ENCODE measurements around the gene MCC. TPM values are rescaled to one million over a fixed set of nuclear protein-coding genes. Genes with fewer than 3 reads are reported as not detected.

Gene MCC
- total and polyA plus RNA-seq, 2 of the 4 experiments (the other 2 are of a cell fraction), result 5.0 to 20.6 TPM

DNA sequence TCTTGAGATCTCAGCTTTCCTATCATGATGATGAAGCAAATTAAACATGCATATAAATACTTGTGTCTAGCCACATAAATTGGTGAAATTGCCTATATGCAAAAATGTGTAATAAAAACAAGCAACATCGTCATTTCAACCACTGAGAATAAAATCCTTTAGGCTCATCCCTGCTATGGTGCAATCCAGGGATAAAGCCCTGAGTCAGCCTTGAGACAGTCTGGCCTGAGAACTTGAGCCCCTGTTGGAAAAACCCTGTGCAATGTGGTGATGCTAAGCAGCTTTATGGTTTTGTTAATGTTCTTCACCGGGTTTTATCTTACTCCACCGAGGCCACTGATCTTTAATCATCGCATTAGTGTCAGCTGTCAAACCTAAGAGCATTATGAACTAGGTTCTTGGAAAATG is 341.1 kb downstream of the MCC start:
- peak overlapping the region; percentile 89; the same call in 1 of the 2 replicates for H3K27ac ChIP-seq (ENCODE audit: insufficient read depth, low read length)
- H3K4me2 ChIP-seq (ENCODE audit: low read depth, low read length), result peak overlapping the region; percentile 41; the same call in 1 of the 2 replicates
- DNase-seq (peak; percentile 99), ATAC-seq (ENCODE audit: low read depth) (peak; percentile 80)
- no peak overlapping the region for H3K9ac ChIP-seq (ENCODE audit: low read depth, low read length)
- peak overlapping the region; percentile 95; the same call in 1 of the 2 replicates for H4K5ac ChIP-seq (ENCODE audit: low read depth, low read length)
- in situ Hi-C loops (cut with MboI; ENCODE audit: low sequenced_read_pairs) (no loop called here), dilution Hi-C loops (cut with HindIII; ENCODE audit: low sequenced_read_pairs, unreplicated experiment) (no loop called here), intact Hi-C loops (cut with micrococcal nuclease) (loop anchor here (1.0 to 5.0 kb wide), 3 partner anchors 19 to 365 kb away; partner anchors contain the start of gene YTHDC2)
- H3K36me3 ChIP-seq (ENCODE audit: control insufficient read depth, insufficient read depth, low read length), result peaks cover 4% of the 10 kb centered on the region
- peak overlapping the region; percentile 21 to 48; a peak in 2 of 4 replicates for H4K8ac ChIP-seq (ENCODE audit: low read depth in 2 of 2, low read length in 2 of 2)
- H4K91ac ChIP-seq (ENCODE audit: insufficient read depth, low read depth, low read length), result peak overlapping the region; percentile 49; the same call in 1 of the 2 replicates
- H2AK9ac ChIP-seq (replicated peaks; ENCODE audit: low read depth, low read length, poor library complexity), result no peak overlapping the region
- peak overlapping the region; percentile 32 for H3K14ac ChIP-seq (replicated peaks; ENCODE audit: low read depth, low read length)
- H3K4me3 ChIP-seq (ENCODE audit: insufficient read depth, low read depth, low read length), result no peak overlapping the region
- H3K18ac ChIP-seq (ENCODE audit: low read depth, low read length), result peak overlapping the region; percentile 93; the same call in 1 of the 2 replicates
- H2BK120ac ChIP-seq (ENCODE audit: low read depth, low read length), result peak overlapping the region; percentile 22
- no peak overlapping the region for H2AK5ac ChIP-seq (ENCODE audit: low read depth, low read length)
- peaks cover 18% of the 10 kb centered on the region for H3K9me1 ChIP-seq (ENCODE audit: insufficient read depth, low read length)
- peak overlapping the region; percentile 86 for H2BK5ac ChIP-seq (ENCODE audit: low read depth, low read length, poor library complexity, severe bottlenecking)
- CTCF ChIA-PET, result interaction anchor here (0.9 to 1.3 kb wide), 2 partner anchors 19 to 151 kb away, joined by 3 read pairs; no protein-coding TSS in a partner anchor
- H2AFZ ChIP-seq (replicated peaks; ENCODE audit: low read length, poor library complexity), result no peak overlapping the region
- H3K56ac ChIP-seq (ENCODE audit: extremely low read depth, insufficient read depth, low read length), result 0 out of 2 replicates have a peak overlapping the region, but pooled peaks have one; percentile 1
- peak overlapping the region; percentile 53; the same call in 1 of the 2 replicates for H3K4ac ChIP-seq (ENCODE audit: low read depth, low read length)
- TF ChIP-seq RAD21 (IDR thresholded peaks at IDR 0.05; ENCODE audit: low read length) (peak; percentile 16; the same call in 1 of the 2 replicates), MAFK (IDR thresholded peaks at IDR 0.05; ENCODE audit: low read depth, low read length) (peak; percentile 92), NFE2L2 (IDR thresholded peaks at IDR 0.05; ENCODE audit: low read depth, low read length) (peak; percentile 89), CEBPB (IDR thresholded peaks at IDR 0.05; ENCODE audit: low read depth, low read length) (peak; percentile 99), SMC3 (IDR thresholded peaks at IDR 0.05; ENCODE audit: low read depth, low read length) (peak; percentile 18; the same call in 1 of the 2 replicates), BHLHE40 (IDR thresholded peaks at IDR 0.05; ENCODE audit: low read depth, low read length) (peak; percentile 21; the same call in 1 of the 2 replicates), CHD1 (IDR thresholded peaks at IDR 0.05; ENCODE audit: low read depth, low read length) (no peak), MXI1 (IDR thresholded peaks at IDR 0.05; ENCODE audit: borderline replicate concordance, low read depth, low read length) (no peak), RFX5 (IDR thresholded peaks at IDR 0.05; ENCODE audit: low read depth, low read length) (no peak), FOS (IDR thresholded peaks at IDR 0.05; ENCODE audit: low read depth, low read length) (peak; percentile 94), RCOR1 (IDR thresholded peaks at IDR 0.05; ENCODE audit: insufficient replicate concordance, low read length) (peak; percentile 10)
- TF ChIP-seq, protein P1, sequence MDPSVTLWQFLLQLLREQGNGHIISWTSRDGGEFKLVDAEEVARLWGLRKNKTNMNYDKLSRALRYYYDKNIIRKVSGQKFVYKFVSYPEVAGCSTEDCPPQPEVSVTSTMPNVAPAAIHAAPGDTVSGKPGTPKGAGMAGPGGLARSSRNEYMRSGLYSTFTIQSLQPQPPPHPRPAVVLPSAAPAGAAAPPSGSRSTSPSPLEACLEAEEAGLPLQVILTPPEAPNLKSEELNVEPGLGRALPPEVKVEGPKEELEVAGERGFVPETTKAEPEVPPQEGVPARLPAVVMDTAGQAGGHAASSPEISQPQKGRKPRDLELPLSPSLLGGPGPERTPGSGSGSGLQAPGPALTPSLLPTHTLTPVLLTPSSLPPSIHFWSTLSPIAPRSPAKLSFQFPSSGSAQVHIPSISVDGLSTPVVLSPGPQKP (IDR thresholded peaks at IDR 0.05; ENCODE audit: borderline replicate concordance, low read depth, low read length), result no peak
- BruUV-seq (replicated peaks), result no TSS peak
- H2BK20ac ChIP-seq (ENCODE audit: low read depth, low read length), result peak overlapping the region; percentile 80
- no peaks in the 10 kb centered on the region for H3K27me3 ChIP-seq (ENCODE audit: control insufficient read depth, insufficient read depth, low read length)
- POLR2A ChIA-PET (ENCODE audit: unreplicated experiment), result no interaction called here
- no peaks in the 10 kb centered on the region for H4K20me1 ChIP-seq (ENCODE audit: insufficient read depth, low read length)
- H3K79me1 ChIP-seq (ENCODE audit: low read depth in 1 of 2, low read length in 2 of 2), result peaks cover 14 to 28% of the 10 kb centered on the region in 2 experiments; a peak in 3 of 4 replicates
- H2BK15ac ChIP-seq (ENCODE audit: low read depth, low read length), result 0 out of 3 replicates have a peak overlapping the region, but pooled peaks have one; percentile 53
- H3K9me3 ChIP-seq (ENCODE audit: control insufficient read depth, insufficient read depth, low read length), result no peaks in the 10 kb centered on the region
- WGBS, 2 experiments (ENCODE audit: extremely low coverage in 2 of 2, insufficient read length in 1 of 2), result 40% methylated on average over 2 of the region's 4 CpGs; no CpG with 5 or more reads in 1 of the 2 experiments
- peaks cover 25% of the 10 kb centered on the region for H3K4me1 ChIP-seq (ENCODE audit: control insufficient read depth, insufficient read depth, low read length)
- H3K23ac ChIP-seq (ENCODE audit: low read depth, low read length), result no peak overlapping the region
